ENCODE results near the gene CRTAP. TPM values are rescaled to one million over a fixed set of nuclear protein-coding genes. Genes with fewer than 3 reads are reported as not detected.

Gene CRTAP
- total RNA-seq, 2 experiments from 2014 or later, result 40.9 to 42.6 TPM

Other genes with a start within 250 kb of the CRTAP start
- gene CCR4, start 162.4 kb upstream of the CRTAP start, total RNA-seq, result 100 to 1,000 TPM; 117 to 118 TPM
- gene GLB1, start 16.9 kb upstream of the CRTAP start, total RNA-seq, result 10 to 100 TPM; 50.0 to 51.7 TPM
- gene TMPPE, start 16.9 kb upstream of the CRTAP start, total RNA-seq, result 1 to 10 TPM; 9.1 to 9.7 TPM
- gene SUSD5, start 104.8 kb downstream of the CRTAP start, total RNA-seq, result not detected
- gene FBXL2, start 163.4 kb downstream of the CRTAP start, total RNA-seq, result not detected